T-helper 1 cell (primary cell): ENCODE measurements around the gene KRT76.
"Not testable (repeated sequence)": the region's sequence is repeated elsewhere in the genome, so short reads cannot be mapped to it uniquely, and the experiment has no call there.

Source experiments
- DNase-seq, 5 donors: peaks; one replicate each; pipeline ENCODE4 v3.0.0-alpha.2; 2012 to 2020

Gene KRT76

GRCh38 chr12:52779914-52780313 lies 2.8 kb upstream of the KRT76 start:
- DNase-seq, result no peak

- no peak for DNase-seq
Measured at GRCh38 chr12:52778833-52779232, 1.7 kb upstream of the KRT76 start.

DNA sequence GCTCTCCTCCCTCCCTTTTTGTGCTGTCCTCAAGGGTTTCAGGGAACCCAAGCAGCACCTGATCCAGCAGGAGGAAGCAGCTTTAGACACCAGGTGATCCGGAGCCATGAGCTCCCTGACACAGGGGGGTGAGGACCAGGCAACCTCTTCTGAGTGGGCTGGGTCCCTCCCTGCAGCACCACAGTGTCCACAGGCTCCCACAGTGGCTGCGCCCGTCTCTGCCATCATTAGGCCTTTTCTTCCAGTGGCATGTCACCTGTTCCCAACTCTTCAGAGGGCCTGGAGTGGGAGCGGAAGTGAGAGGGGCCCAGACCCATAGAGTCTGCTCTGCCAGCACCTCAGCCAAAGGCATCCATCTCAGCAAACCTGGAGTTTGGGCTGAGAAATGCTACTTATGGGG lies 421 bp upstream of the KRT76 start:
- DNase-seq, result no peak

DNA sequence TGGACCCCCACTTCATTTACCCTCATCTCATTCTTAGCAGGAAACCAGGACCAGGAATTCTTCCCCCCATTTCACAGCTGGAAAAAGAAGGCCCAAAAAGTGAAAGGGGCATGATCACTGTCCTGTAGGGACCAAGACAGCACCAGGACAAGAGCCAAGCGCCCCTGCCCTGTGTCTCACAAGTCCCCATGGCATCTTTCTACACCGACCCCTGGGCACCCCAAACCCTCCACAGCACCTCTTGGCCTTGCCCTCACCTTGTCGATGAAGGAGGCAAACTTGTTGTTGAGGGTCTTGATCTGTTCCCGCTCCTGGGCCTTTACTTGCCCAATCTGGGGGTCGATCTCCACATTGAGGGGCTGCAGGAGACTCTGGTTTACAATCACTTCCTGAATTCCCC lies 710 bp downstream of the KRT76 start:
- no peak for DNase-seq

- no peak for DNase-seq
Measured at GRCh38 chr12:52774629-52775250, 2.4 kb downstream of the KRT76 start.

DNA sequence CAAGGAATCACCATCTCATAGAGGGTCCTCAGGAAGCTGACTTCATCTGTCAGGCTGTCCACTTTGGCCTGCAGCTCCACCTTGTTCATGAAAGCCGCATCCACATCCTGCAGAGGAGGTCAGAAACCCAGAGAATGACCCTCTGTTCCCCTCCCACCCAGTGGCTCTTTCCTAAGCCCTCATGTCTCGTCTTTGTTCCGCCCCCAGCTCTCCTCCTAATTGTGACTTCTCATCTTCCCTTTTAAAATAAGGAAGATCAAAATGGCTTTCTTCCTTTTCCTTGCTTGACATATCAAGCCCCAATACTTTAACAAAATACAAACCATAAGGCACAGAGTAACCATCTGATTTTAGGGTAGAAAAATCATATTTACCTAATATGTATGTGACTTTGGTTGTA lies 4.4 kb downstream of the KRT76 start:
- DNase-seq, result no peak

DNA sequence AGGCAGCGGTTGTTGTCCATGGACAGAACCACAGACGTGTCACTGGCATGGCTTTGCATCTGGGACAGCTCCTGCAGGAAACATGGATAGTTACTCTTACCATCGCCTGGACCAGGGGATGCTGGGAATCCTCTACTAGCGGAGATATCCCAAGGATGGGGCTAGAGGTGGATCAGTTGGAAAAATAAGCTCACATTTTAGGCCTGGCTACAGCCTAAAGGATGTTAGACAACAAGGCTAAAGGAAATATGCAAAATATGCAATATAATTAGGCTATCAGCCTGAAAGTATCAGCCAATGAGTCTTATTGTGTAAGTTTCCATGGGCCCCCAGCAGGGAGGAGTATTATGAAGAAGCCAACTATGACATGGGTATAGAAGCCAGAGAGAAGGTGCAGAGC lies 5.0 kb downstream of the KRT76 start:
- DNase-seq, result no peak

GRCh38 chr12:52771505-52771904 lies 5.6 kb downstream of the KRT76 start:
- DNase-seq, result no peak

- DNase-seq, result no peak
Measured at GRCh38 chr12:52771088-52771487, 6.1 kb downstream of the KRT76 start.

GRCh38 chr12:52769946-52770345 lies 7.2 kb downstream of the KRT76 start:
- no peak for DNase-seq

DNA sequence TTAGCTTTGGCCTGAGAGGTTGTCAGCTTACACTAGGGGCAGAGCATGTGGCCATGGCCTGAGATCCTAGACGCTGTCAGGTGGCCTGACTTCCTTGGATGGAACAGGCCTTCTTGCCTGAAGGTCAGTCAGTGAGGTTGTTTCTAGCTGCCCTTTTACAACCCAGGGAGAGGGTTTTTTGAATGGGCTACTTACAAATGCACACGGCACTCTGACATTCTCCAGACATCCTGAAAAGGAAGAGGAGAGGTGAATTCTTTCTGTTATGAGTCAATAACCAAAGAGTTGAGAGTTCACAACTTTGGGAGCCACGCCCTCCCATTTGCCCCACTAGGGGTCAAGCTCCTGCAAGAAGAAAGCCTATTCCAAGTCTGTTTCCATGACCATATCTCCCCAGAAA lies 7.8 kb downstream of the KRT76 start:
- DNase-seq, result no peak

- no peak for DNase-seq
Measured at GRCh38 chr12:52768479-52769200, 8.5 kb downstream of the KRT76 start.

- no peak for DNase-seq
Measured at GRCh38 chr12:52767427-52767826, 9.7 kb downstream of the KRT76 start.

- DNase-seq, result no peak
Measured at GRCh38 chr12:52767020-52767379, 10.1 kb downstream of the KRT76 start.

- DNase-seq, result no peak
Measured at GRCh38 chr12:52766351-52767019, 10.7 kb downstream of the KRT76 start.

GRCh38 chr12:52765702-52766101 lies 11.4 kb downstream of the KRT76 start:
- DNase-seq, result no peak

- no peak for DNase-seq
Measured at GRCh38 chr12:52763991-52764390, 13.2 kb downstream of the KRT76 start.

DNA sequence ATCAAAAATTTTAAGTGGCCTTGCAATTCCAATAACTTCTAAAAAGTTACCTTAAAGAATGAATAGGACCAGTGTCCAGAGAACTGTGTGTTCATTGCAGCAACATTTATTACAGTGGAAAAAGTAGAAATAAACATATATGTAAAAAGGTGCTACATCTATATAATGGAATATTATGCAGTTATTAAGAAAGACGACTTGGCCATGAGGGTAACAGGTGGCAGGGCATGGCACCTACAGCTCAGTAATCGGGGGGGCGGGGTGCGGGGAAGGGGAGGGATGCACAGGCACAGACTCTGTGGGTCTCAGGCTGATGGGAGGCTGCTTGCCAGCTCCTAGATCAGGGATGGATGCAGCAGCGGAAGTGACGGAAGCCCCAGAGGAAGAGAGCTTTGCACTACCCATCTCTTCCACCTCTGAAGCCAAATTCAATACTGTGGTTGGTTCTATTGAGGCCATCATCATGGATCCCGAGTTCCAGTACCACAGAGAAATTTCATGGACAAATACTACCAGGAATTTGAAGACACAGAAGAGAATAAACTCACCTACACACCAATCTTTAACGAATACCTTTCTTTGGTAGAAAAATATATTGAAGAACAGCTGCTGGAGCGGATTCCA lies 14.0 kb downstream of the KRT76 start:
- DNase-seq, result no peak

GRCh38 chr12:52761802-52762201 lies 15.3 kb downstream of the KRT76 start:
- DNase-seq, result no peak

DNA sequence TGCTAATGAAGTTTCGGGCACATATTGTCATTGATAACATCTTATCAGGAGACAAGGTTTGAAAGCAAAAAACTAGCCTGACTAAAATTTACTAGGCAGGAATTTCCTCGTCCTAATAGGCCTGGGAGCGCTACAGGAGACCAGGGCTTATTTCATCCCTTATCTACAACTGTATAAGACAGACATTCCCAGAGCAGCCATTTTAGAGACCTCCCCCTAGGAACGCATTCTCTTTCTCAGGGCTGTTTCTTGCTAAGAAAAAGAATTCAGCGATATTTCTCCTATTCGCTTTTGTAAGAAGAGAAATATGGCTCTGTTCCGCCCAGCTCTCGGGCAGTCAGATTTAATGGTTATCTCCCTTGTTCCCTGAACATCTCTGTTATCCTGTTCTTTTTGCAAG lies 15.9 kb downstream of the KRT76 start:
- not testable (repeated sequence) for DNase-seq

DNA sequence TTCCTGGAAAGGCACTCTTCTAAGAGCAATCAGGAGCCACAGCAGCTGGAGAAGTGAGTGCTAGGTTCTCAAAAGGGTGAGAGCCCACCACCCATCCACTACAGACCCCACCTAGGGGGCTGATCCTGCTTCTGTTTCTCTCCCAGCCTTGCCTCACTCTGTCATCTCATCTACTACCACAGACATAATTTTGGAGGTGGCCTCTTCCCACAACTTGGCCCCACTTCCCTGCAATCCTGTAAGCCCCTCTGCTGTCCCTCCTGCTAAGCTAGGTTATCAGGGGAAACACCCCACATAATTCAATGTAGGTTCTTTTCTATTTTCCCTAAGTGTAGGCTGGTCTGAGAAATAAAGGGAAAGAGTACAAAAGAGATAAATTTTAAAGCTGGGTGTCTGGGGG lies 16.5 kb downstream of the KRT76 start:
- DNase-seq, result no peak

- no peak for DNase-seq
Measured at GRCh38 chr12:52759695-52760094, 17.4 kb downstream of the KRT76 start.

DNA sequence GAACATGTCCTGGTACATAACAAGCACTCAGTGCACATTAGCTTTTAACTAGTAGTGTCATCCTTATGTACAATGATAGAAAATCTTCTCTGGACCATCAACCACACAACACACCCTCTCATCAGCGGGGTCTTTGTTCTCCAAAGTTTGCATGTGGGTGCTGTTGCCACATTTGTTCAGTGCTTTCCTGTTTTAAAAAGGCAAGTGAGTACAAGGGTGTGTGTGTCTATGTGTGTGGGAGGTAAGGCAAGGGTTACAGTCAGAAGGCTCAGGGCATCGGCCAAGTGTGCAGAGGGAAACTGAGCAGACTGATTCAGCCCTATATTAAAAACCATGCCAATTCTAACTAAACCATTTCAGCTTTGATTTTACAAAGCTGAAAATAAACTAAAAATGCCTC lies 17.9 kb downstream of the KRT76 start:
- DNase-seq, result no peak
